NT2/D1 (cell line): ENCODE data around the gene ZNF800.

ENCODE experiments used
- SUZ12 ChIP-seq: IDR thresholded peaks from 2 replicates; pipeline ENCODE4 v1.6.1; 2011; ENCODE audit not compliant: insufficient read length, insufficient read depth; ENCODE audit errors: extremely low read depth
- YY1 ChIP-seq: IDR thresholded peaks from 2 replicates; pipeline ENCODE4 v1.6.1; 2011; ENCODE audit not compliant: insufficient read length, insufficient read depth
- ZNF274 ChIP-seq: IDR thresholded peaks from 2 replicates; pipeline ENCODE4 v1.6.1; 2011; ENCODE audit warnings: mild to moderate bottlenecking, low read depth, low read length

DNA sequence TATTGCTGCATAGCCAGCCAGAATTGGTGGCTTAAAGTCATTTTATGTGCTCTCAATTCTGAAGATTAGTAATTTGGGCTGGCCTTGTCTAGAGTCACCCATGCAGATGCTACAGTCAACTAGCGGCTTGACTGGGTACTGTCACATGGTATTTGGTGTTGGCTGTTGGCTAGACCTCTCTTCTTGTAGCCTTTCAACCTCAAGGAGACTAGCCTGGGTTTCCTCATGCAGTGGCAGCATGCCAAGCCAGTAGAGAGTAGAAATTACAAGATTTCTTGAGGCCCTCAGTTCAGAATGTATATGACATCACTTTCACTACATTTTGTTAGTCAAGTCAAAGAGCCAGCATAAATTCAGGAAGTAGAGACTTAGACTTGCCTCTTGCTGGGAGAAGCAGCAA is 3.7 kb upstream of the ZNF800 start:
- no peak for TF ChIP-seq YY1
- no peak for TF ChIP-seq ZNF274
- TF ChIP-seq SUZ12 = no peak
